ENCODE measurements around the gene ARFIP1.

The ARFIP1 gene

GRCh38 chr4:152810715-152811287, 31.0 kb downstream of the ARFIP1 start:
- POLR2A ChIA-PET, result no interaction called here
- H3K4me3 ChIP-seq (ENCODE audit: low read depth, low read length), result no peak overlapping the region
- TF ChIP-seq CTCF (IDR thresholded peaks at IDR 0.05; ENCODE audit: insufficient read depth, low read length, missing control alignments), result no peak
- DNase-seq (ENCODE audit: low read depth, low spot score), result no peak
- CTCF ChIA-PET, result interaction anchor here (0.7 kb wide), 1 partner anchor 275 kb away, joined by 3 read pairs; no protein-coding TSS in a partner anchor

GRCh38 chr4:152815078-152815477, 35.3 kb downstream of the ARFIP1 start:
- no peak for DNase-seq (ENCODE audit: low read depth, low spot score)
- H3K4me3 ChIP-seq (ENCODE audit: low read depth, low read length), result no peak overlapping the region
- TF ChIP-seq CTCF (IDR thresholded peaks at IDR 0.05; ENCODE audit: insufficient read depth, low read length, missing control alignments), result no peak
- POLR2A ChIA-PET, result no interaction called here
- CTCF ChIA-PET, result no interaction called here

- H3K4me3 ChIP-seq (ENCODE audit: low read depth, low read length), result no peak overlapping the region
- ChIA-PET CTCF (no interaction called here), POLR2A (no interaction called here)
- TF ChIP-seq CTCF (IDR thresholded peaks at IDR 0.05; ENCODE audit: insufficient read depth, low read length, missing control alignments), result no peak
- DNase-seq (ENCODE audit: low read depth, low spot score), result no peak
These were observed 37.6 kb downstream of the ARFIP1 start for GRCh38 chr4:152817331-152817730.

GRCh38 chr4:152819026-152819645, 39.4 kb downstream of the ARFIP1 start:
- no peak for TF ChIP-seq CTCF (IDR thresholded peaks at IDR 0.05; ENCODE audit: insufficient read depth, low read length, missing control alignments)
- no peak overlapping the region for H3K4me3 ChIP-seq (ENCODE audit: low read depth, low read length)
- DNase-seq (ENCODE audit: low read depth, low spot score), result no peak
- ChIA-PET POLR2A (no interaction called here), CTCF (interaction anchor here (1.4 kb wide), 1 partner anchor 309 kb away, joined by 4 read pairs; no protein-coding TSS in a partner anchor)

GRCh38 chr4:152820073-152820472, 40.3 kb downstream of the ARFIP1 start:
- ChIA-PET CTCF (no interaction called here), POLR2A (no interaction called here)
- TF ChIP-seq CTCF (IDR thresholded peaks at IDR 0.05; ENCODE audit: insufficient read depth, low read length, missing control alignments), result no peak
- H3K4me3 ChIP-seq (ENCODE audit: low read depth, low read length), result no peak overlapping the region
- DNase-seq (ENCODE audit: low read depth, low spot score), result no peak

GRCh38 chr4:152822323-152822722, 42.6 kb downstream of the ARFIP1 start:
- no peak for TF ChIP-seq CTCF (IDR thresholded peaks at IDR 0.05; ENCODE audit: insufficient read depth, low read length, missing control alignments)
- POLR2A ChIA-PET, result no interaction called here
- H3K4me3 ChIP-seq (ENCODE audit: low read depth, low read length), result no peak overlapping the region
- CTCF ChIA-PET, result no interaction called here
- DNase-seq (ENCODE audit: low read depth, low spot score), result no peak
